ENCODE results near the gene CIB1. TPM values are rescaled to one million over a fixed set of nuclear protein-coding genes. Genes with fewer than 3 reads are reported as not detected.

Gene CIB1
- total RNA-seq, 4 donors from 2014 or later: 9.5 to 80.7 (median 49.2) TPM

DNA sequence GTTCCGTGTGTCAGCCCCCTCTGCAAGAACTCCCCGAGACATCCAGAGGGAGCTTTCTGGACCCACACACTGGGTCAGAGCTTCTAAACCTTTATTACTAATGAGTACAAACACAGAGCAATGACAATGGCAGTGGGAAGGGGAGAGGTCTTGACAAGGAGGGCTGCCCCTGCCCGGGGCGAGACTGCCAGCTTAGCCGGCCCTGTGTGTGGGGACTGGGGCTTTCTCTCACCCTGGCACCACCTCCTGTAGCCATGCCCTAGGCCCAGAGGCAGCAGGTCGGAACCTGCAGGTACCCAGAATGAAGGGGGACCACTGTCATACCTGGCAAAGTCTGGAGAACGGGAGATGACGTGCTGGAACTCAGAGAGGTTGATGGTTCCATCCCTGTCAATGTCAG, 3.1 kb downstream of the CIB1 start:
- Histone ChIP-seq H3K27ac (no peak overlapping the region), H3K27me3 (no peaks in the 10 kb centered on the region), H3K9me3 (no peaks in the 10 kb centered on the region), H3K36me3 (no peaks in the 10 kb centered on the region), H3K4me3 (no peak overlapping the region), H3K4me1 (peaks cover 0 to 4% of the 10 kb centered on the region in 2 donors)
- intact Hi-C loops (cut with DNase I; ENCODE audit: low total_unique reads): no loop called here
- no peak for DNase-seq
- TF ChIP-seq POLR2A (IDR thresholded peaks at IDR 0.05): no peak
- TF ChIP-seq, protein P1, sequence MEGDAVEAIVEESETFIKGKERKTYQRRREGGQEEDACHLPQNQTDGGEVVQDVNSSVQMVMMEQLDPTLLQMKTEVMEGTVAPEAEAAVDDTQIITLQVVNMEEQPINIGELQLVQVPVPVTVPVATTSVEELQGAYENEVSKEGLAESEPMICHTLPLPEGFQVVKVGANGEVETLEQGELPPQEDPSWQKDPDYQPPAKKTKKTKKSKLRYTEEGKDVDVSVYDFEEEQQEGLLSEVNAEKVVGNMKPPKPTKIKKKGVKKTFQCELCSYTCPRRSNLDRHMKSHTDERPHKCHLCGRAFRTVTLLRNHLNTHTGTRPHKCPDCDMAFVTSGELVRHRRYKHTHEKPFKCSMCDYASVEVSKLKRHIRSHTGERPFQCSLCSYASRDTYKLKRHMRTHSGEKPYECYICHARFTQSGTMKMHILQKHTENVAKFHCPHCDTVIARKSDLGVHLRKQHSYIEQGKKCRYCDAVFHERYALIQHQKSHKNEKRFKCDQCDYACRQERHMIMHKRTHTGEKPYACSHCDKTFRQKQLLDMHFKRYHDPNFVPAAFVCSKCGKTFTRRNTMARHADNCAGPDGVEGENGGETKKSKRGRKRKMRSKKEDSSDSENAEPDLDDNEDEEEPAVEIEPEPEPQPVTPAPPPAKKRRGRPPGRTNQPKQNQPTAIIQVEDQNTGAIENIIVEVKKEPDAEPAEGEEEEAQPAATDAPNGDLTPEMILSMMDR (IDR thresholded peaks at IDR 0.05): no peak

DNA sequence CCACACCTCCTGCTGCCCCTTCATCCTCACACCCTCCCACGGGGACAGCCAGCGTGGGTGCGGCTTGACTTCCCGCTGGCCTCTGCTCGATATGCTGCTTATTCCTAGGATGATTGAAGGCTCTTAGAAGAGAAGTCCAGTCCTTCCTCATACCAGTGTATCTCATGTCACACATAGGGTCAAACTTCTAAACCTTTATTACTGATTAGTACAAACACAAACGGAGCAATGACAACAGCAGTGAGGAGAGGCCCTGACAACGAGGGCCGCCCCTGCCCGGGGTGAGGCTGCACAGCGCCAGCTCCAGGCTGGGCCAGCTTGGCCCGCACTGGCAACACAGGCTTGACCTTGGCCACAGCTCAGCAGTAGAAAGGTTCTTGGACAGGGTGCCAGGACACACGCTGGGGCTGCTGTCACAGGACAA, 3.7 kb downstream of the CIB1 start:
- H3K27ac ChIP-seq: no peak overlapping the region
- TF ChIP-seq, protein P1 (IDR thresholded peaks at IDR 0.05): no peak
- TF ChIP-seq POLR2A (IDR thresholded peaks at IDR 0.05): no peak
- intact Hi-C loops (cut with DNase I; ENCODE audit: low total_unique reads): no loop called here
- no peak for DNase-seq
- peaks cover 0 to 4% of the 10 kb centered on the region in 2 donors for H3K4me1 ChIP-seq
- no peaks in the 10 kb centered on the region for H3K36me3 ChIP-seq
- no peak overlapping the region for H3K4me3 ChIP-seq
- no peaks in the 10 kb centered on the region for H3K27me3 ChIP-seq
- H3K9me3 ChIP-seq: no peaks in the 10 kb centered on the region

DNA sequence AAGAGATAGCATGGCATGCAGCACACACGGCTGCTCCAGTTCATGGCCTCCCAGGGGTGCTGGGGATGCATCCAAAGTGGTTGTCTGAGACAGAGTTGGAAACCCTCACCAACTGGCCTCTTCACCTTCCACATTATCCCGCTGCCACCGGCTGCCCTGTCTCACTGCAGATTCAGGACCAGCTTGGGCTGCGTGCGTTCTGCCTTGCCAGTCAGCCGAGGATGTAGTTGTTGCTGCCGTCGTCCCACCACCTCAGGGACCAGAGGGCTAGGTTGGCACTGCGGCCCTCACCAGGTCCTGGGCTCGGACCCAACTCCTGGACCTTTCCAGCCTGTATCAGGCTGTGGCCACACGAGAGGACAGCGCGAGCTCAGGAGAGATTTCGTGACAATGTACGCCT, 4.8 kb downstream of the CIB1 start:
- H3K4me3 ChIP-seq: no peak overlapping the region
- DNase-seq: no peak
- H3K27me3 ChIP-seq: no peaks in the 10 kb centered on the region
- H3K9me3 ChIP-seq: no peaks in the 10 kb centered on the region
- no peaks in the 10 kb centered on the region for H3K4me1 ChIP-seq
- H3K36me3 ChIP-seq: no peaks in the 10 kb centered on the region
- intact Hi-C loops (cut with DNase I; ENCODE audit: low total_unique reads): no loop called here
- TF ChIP-seq POLR2A (IDR thresholded peaks at IDR 0.05): no peak
- TF ChIP-seq, protein P1 (IDR thresholded peaks at IDR 0.05): no peak
- no peak overlapping the region for H3K27ac ChIP-seq

DNA sequence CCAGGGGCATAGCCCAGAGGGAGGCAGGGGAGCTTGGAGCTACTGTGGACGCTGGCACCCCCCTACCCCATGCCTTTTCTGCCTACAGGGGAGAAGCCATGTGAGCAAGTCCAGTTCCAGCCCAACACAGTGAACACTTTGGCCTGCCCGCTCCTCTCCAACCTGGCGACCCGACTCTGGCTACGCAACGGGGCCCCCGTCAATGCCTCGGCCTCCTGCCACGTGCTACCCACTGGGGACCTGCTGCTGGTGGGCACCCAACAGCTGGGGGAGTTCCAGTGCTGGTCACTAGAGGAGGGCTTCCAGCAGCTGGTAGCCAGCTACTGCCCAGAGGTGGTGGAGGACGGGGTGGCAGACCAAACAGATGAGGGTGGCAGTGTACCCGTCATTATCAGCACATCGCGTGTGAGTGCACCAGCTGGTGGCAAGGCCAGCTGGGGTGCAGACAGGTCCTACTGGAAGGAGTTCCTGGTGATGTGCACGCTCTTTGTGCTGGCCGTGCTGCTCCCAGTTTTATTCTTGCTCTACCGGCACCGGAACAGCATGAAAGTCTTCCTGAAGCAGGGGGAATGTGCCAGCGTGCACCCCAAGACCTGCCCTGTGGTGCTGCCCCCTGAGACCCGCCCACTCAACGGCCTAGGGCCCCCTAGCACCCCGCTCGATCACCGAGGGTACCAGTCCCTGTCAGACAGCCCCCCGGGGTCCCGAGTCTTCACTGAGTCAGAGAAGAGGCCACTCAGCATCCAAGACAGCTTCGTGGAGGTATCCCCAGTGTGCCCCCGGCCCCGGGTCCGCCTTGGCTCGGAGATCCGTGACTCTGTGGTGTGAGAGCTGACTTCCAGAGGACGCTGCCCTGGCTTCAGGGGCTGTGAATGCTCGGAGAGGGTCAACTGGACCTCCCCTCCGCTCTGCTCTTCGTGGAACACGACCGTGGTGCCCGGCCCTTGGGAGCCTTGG, 5.6 kb downstream of the CIB1 start:
- Histone ChIP-seq H3K27me3 (no peaks in the 10 kb centered on the region), H3K36me3 (no peaks in the 10 kb centered on the region), H3K4me3 (no peak overlapping the region), H3K27ac (no peak overlapping the region), H3K4me1 (no peaks in the 10 kb centered on the region), H3K9me3 (no peaks in the 10 kb centered on the region)
- TF ChIP-seq POLR2A (IDR thresholded peaks at IDR 0.05): no peak
- TF ChIP-seq, protein P1 (IDR thresholded peaks at IDR 0.05): no peak
- DNase-seq: no peak
- intact Hi-C loops (cut with DNase I; ENCODE audit: low total_unique reads): no loop called here

DNA sequence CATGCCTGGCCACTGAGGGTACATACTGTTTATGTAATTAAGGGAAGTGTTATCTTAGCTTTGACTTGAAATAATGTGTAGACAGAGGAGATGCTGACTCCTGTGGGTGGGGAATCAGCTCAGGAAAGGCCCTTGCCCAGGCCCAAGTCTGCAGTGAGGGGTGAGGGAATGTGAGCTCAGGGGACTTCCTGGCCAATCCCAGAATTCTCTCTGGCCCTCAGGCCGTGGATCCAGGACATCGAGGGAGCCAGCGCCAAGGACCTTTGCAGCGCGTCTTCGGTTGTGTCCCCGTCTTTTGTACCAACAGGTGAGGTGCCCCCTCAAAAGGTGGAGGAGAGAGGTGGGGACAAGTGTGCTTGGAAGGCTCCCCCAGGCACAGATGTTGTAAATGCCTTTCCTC, 6.4 kb downstream of the CIB1 start:
- Histone ChIP-seq H3K27me3 (no peaks in the 10 kb centered on the region), H3K4me1 (no peaks in the 10 kb centered on the region), H3K9me3 (no peaks in the 10 kb centered on the region), H3K36me3 (no peaks in the 10 kb centered on the region), H3K4me3 (no peak overlapping the region), H3K27ac (no peak overlapping the region)
- intact Hi-C loops (cut with DNase I; ENCODE audit: low total_unique reads): no loop called here
- no peak for TF ChIP-seq POLR2A (IDR thresholded peaks at IDR 0.05)
- TF ChIP-seq, protein P1 (IDR thresholded peaks at IDR 0.05): no peak
- DNase-seq: no peak

Data from uterus (tissue), 4 donors.